ENCODE measurements around the gene WWOX. TPM values are rescaled to one million over a fixed set of nuclear protein-coding genes. Genes with fewer than 3 reads are reported as not detected.

Gene WWOX
- total RNA-seq, 3 donors from 2014 or later (not counting 1 experiment from before 2014, with no cell fraction given), result 21.0 to 29.8 (median 27.0) TPM

DNA sequence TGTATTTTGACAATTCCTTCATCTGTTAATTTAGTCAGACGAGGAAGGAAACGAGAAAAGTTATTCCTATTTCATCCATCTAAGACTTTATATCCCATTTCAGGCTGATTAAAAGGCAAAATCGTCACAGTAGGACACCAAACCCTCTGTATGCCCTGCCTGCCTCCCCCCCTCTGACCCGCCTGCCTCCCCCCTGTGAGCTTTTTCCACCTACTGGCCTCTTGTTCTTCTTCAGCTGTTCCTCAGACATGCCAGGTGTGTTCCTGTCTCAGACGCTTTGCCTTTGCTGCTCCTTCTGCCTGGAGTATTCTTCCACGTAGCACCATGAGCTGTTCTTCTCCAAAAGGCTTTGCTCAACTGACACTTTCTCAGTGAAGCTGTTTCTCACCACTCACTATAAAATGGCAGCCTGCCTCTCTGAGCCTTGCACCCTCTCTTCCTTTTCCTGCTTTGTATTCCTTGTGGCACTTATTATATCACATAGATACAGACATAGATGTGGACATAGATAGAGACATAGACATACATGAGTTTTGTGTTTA lies 777.7 kb downstream of the WWOX start:
- H3K9me3 ChIP-seq (ENCODE audit: control insufficient read depth, insufficient read depth, low read length), result no peaks in the 10 kb centered on the region
- H3K27ac Mint-ChIP-seq, result no peak overlapping the region
- H3K36me3 ChIP-seq (ENCODE audit: control insufficient read depth, insufficient read depth, low read length), result no peaks in the 10 kb centered on the region
- WGBS (ENCODE audit: insufficient coverage), result 79% methylated on average over 6 of the region's 6 CpGs
- no peaks in the 10 kb centered on the region for H3K4me1 Mint-ChIP-seq
- no peaks in the 10 kb centered on the region for H3K27me3 ChIP-seq (ENCODE audit: control insufficient read depth, insufficient read depth, low read length)
- no peak overlapping the region for H3K27ac ChIP-seq (ENCODE audit: low read length)
- no peaks in the 10 kb centered on the region for H3K9me3 Mint-ChIP-seq
- no peak overlapping the region for H3K4me3 Mint-ChIP-seq
- H3K36me3 Mint-ChIP-seq, result no peaks in the 10 kb centered on the region
- no peak for DNase-seq
- H3K27me3 Mint-ChIP-seq (ENCODE audit: low read depth in 2 of 2), result no peaks in the 10 kb centered on the region
- no peaks in the 10 kb centered on the region for H3K4me1 ChIP-seq (ENCODE audit: control insufficient read depth, insufficient read depth, low read length)
- H3K4me3 ChIP-seq (ENCODE audit: low read length), result no peak overlapping the region
- TF ChIP-seq, protein P1, sequence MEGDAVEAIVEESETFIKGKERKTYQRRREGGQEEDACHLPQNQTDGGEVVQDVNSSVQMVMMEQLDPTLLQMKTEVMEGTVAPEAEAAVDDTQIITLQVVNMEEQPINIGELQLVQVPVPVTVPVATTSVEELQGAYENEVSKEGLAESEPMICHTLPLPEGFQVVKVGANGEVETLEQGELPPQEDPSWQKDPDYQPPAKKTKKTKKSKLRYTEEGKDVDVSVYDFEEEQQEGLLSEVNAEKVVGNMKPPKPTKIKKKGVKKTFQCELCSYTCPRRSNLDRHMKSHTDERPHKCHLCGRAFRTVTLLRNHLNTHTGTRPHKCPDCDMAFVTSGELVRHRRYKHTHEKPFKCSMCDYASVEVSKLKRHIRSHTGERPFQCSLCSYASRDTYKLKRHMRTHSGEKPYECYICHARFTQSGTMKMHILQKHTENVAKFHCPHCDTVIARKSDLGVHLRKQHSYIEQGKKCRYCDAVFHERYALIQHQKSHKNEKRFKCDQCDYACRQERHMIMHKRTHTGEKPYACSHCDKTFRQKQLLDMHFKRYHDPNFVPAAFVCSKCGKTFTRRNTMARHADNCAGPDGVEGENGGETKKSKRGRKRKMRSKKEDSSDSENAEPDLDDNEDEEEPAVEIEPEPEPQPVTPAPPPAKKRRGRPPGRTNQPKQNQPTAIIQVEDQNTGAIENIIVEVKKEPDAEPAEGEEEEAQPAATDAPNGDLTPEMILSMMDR (IDR thresholded peaks at IDR 0.05), result no peak
- intact Hi-C loops (cut with micrococcal nuclease), result no loop called here
- no peak for ATAC-seq

DNA sequence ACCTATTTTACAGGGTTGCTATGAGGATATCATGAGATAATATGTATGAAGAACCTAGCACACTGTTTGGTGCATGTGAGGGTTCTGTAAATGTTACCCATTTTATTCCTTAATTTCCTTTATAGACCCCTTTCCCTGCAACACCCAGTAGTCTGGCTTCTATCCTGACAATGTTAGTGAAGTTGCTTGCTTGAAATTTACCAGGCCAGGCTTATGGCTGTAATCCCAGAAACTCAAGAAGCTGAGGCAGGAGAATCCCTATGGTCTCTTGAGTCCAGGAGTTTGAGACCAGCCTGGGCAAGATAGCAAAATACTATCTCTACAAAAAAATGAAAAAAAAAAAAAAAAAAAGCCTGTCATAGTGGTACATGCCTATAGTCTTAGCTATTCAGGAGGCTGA lies 779.1 kb downstream of the WWOX start:
- Histone ChIP-seq H3K36me3 (ENCODE audit: control insufficient read depth, insufficient read depth, low read length) (no peaks in the 10 kb centered on the region), H3K27me3 (ENCODE audit: control insufficient read depth, insufficient read depth, low read length) (no peaks in the 10 kb centered on the region), H3K27ac (ENCODE audit: low read length) (no peak overlapping the region), H3K4me3 (ENCODE audit: low read length) (no peak overlapping the region), H3K9me3 (ENCODE audit: control insufficient read depth, insufficient read depth, low read length) (no peaks in the 10 kb centered on the region), H3K4me1 (ENCODE audit: control insufficient read depth, insufficient read depth, low read length) (no peaks in the 10 kb centered on the region)
- H3K4me1 Mint-ChIP-seq, result no peaks in the 10 kb centered on the region
- H3K27me3 Mint-ChIP-seq (ENCODE audit: low read depth in 2 of 2), result peaks cover 0 to 7% of the 10 kb centered on the region in 2 donors
- DNase-seq, result no peak
- H3K27ac Mint-ChIP-seq, result no peak overlapping the region
- no peaks in the 10 kb centered on the region for H3K36me3 Mint-ChIP-seq
- H3K9me3 Mint-ChIP-seq, result no peaks in the 10 kb centered on the region
- TF ChIP-seq, protein P1 (IDR thresholded peaks at IDR 0.05), result no peak
- H3K4me3 Mint-ChIP-seq, result no peak overlapping the region
- ATAC-seq, result no peak
- intact Hi-C loops (cut with micrococcal nuclease), result no loop called here

DNA sequence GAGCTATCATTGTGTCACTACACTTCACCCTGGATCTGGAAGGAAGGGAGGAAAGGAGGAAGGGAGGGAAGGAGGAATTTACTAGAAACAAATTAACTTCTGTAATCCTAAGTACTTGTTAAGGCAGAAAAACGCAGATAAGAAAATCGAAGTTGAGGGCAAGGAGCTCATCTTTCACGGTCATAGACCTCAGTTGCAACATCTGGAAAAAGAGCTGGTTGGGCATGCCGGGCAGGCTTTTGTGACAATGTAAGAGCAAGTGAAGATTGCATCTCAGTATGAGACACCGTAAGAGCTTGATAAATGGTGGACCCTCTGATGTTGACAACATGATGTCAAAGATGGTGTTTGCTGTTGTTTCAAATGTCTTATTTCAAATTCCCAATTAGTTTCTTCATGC lies 779.6 kb downstream of the WWOX start:
- H3K27ac Mint-ChIP-seq, result no peak overlapping the region
- Histone ChIP-seq H3K9me3 (ENCODE audit: control insufficient read depth, insufficient read depth, low read length) (no peaks in the 10 kb centered on the region), H3K4me1 (ENCODE audit: control insufficient read depth, insufficient read depth, low read length) (no peaks in the 10 kb centered on the region), H3K36me3 (ENCODE audit: control insufficient read depth, insufficient read depth, low read length) (no peaks in the 10 kb centered on the region), H3K27me3 (ENCODE audit: control insufficient read depth, insufficient read depth, low read length) (no peaks in the 10 kb centered on the region), H3K27ac (ENCODE audit: low read length) (no peak overlapping the region), H3K4me3 (ENCODE audit: low read length) (no peak overlapping the region)
- no peaks in the 10 kb centered on the region for H3K4me1 Mint-ChIP-seq
- H3K9me3 Mint-ChIP-seq, result no peaks in the 10 kb centered on the region
- peaks cover 0 to 7% of the 10 kb centered on the region in 2 donors for H3K27me3 Mint-ChIP-seq (ENCODE audit: low read depth in 2 of 2)
- ATAC-seq (no peak), DNase-seq (no peak)
- WGBS (ENCODE audit: insufficient coverage), result 92% methylated on average over 5 of the region's 5 CpGs
- intact Hi-C loops (cut with micrococcal nuclease), result no loop called here
- H3K4me3 Mint-ChIP-seq, result no peak overlapping the region
- no peaks in the 10 kb centered on the region for H3K36me3 Mint-ChIP-seq
- TF ChIP-seq, protein P1 (IDR thresholded peaks at IDR 0.05), result no peak

DNA sequence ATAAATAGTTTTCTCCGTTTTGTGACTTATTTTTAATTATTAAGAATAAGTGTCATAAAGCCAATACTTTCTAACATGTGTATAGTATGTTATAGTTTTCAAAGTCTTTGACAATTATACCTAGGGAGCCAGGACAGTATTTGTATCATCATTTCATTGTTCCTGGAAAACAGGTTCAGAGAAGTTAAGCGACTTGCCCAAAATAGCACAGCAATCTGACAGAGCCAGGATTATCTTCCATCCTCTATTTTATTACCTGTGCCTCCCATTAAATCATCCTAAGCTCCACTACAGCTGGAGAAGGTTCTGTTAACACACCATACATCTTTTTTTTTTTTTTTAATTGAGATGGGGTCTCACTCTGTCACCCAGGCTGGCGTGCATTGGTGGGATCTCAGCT lies 782.7 kb downstream of the WWOX start:
- ATAC-seq, result no peak

More for the DNA sequence above, 782.7 kb downstream of the WWOX start:
- Mint-ChIP-seq H3K9me3 (no peaks in the 10 kb centered on the region), H3K4me3 (no peak overlapping the region), H3K27me3 (ENCODE audit: low read depth in 2 of 2) (peaks cover 0 to 7% of the 10 kb centered on the region in 2 donors), H3K36me3 (no peaks in the 10 kb centered on the region), H3K27ac (no peak overlapping the region), H3K4me1 (no peaks in the 10 kb centered on the region)
- intact Hi-C loops (cut with micrococcal nuclease), result no loop called here
- no peaks in the 10 kb centered on the region for H3K27me3 ChIP-seq (ENCODE audit: control insufficient read depth, insufficient read depth, low read length)
- H3K27ac ChIP-seq (ENCODE audit: low read length), result no peak overlapping the region
- no peak overlapping the region for H3K4me3 ChIP-seq (ENCODE audit: low read length)
- no peak for DNase-seq
- H3K4me1 ChIP-seq (ENCODE audit: control insufficient read depth, insufficient read depth, low read length), result no peaks in the 10 kb centered on the region
- H3K36me3 ChIP-seq (ENCODE audit: control insufficient read depth, insufficient read depth, low read length), result no peaks in the 10 kb centered on the region
- TF ChIP-seq, protein P1 (IDR thresholded peaks at IDR 0.05), result no peak
- 100% methylated on average over 2 of the region's 3 CpGs for WGBS (ENCODE audit: insufficient coverage)
- no peaks in the 10 kb centered on the region for H3K9me3 ChIP-seq (ENCODE audit: control insufficient read depth, insufficient read depth, low read length)

Data from natural killer cell (primary cell).